HEK293 (cell line): Measurements from ENCODE around the gene ZNF775.

Source experiments
- HOXA7 ChIP-seq: sonication (generic); formaldehyde crosslinking; IDR thresholded peaks from 2 replicates; pipeline ENCODE4 v1.8.1; 2022; ENCODE audit warnings: missing genetic modification reagents, borderline replicate concordance
- KLF10 ChIP-seq: fragments of 450-650 bp; IDR thresholded peaks from 2 replicates; pipeline ENCODE4 v1.5.1; 2018; ENCODE audit warnings: missing biosample characterization, mild to moderate bottlenecking, missing genetic modification characterization
- KLF7 ChIP-seq: fragments of 450-650 bp; formaldehyde crosslinking; IDR thresholded peaks from 2 replicates; pipeline ENCODE4 v1.5.1; 2016; ENCODE audit warnings: missing biosample characterization, missing genetic modification characterization, borderline replicate concordance
- KLF8 ChIP-seq: fragments of 450-650 bp; formaldehyde crosslinking; IDR thresholded peaks from 2 replicates; pipeline ENCODE4 v1.5.1; 2016; ENCODE audit warnings: missing biosample characterization, missing genetic modification characterization
- MEIS1 ChIP-seq: sonication (generic); formaldehyde crosslinking; IDR thresholded peaks from 2 replicates; pipeline ENCODE4 v1.8.1; 2022; ENCODE audit warnings: missing genetic modification reagents, mild to moderate bottlenecking, borderline replicate concordance
- ZBTB17 ChIP-seq: fragments of 450-650 bp; formaldehyde crosslinking; IDR thresholded peaks from 2 replicates; pipeline ENCODE4 v1.5.1; 2016; ENCODE audit warnings: missing biosample characterization, missing genetic modification characterization
- ZBTB48 ChIP-seq: fragments of 450-650 bp; formaldehyde crosslinking; IDR thresholded peaks from 2 replicates; pipeline ENCODE4 v1.5.1; 2016; ENCODE audit warnings: missing biosample characterization, missing genetic modification characterization
- ZEB2 ChIP-seq: fragments of 450-650 bp; formaldehyde crosslinking; IDR thresholded peaks from 2 replicates; pipeline ENCODE4 v1.5.1; 2016; ENCODE audit warnings: missing biosample characterization, missing genetic modification characterization
- ZFP37 ChIP-seq: fragments of 450-650 bp; formaldehyde crosslinking; IDR thresholded peaks from 2 replicates; pipeline ENCODE4 v1.5.1; 2016; ENCODE audit warnings: missing biosample characterization, missing genetic modification characterization
- ZNF112 ChIP-seq: fragments of 450-650 bp; formaldehyde crosslinking; IDR thresholded peaks from 2 replicates; pipeline ENCODE4 v1.5.0; 2017; ENCODE audit warnings: missing biosample characterization, missing genetic modification characterization
- ZNF114 ChIP-seq: fragments of 450-650 bp; formaldehyde crosslinking; IDR thresholded peaks from 2 replicates; pipeline ENCODE4 v1.5.0; 2017; ENCODE audit warnings: missing biosample characterization, missing genetic modification characterization
- ZNF155 ChIP-seq: fragments of 450-650 bp; formaldehyde crosslinking; IDR thresholded peaks from 2 replicates; pipeline ENCODE4 v1.5.1; 2016; ENCODE audit warnings: missing biosample characterization, missing genetic modification characterization
- ZNF157 ChIP-seq: fragments of 450-650 bp; formaldehyde crosslinking; IDR thresholded peaks from 2 replicates; pipeline ENCODE4 v1.5.1; 2016; ENCODE audit warnings: missing biosample characterization, missing genetic modification characterization
- ZNF174 ChIP-seq: fragments of 450-650 bp; formaldehyde crosslinking; IDR thresholded peaks from 2 replicates; pipeline ENCODE4 v1.5.0; 2017; ENCODE audit warnings: missing biosample characterization, mild to moderate bottlenecking, missing genetic modification characterization
- ZNF175 ChIP-seq: fragments of 450-650 bp; formaldehyde crosslinking; IDR thresholded peaks from 2 replicates; pipeline ENCODE4 v1.5.1; 2016; ENCODE audit warnings: missing biosample characterization, missing genetic modification characterization
- ZNF239 ChIP-seq: fragments of 450-650 bp; formaldehyde crosslinking; IDR thresholded peaks from 2 replicates; pipeline ENCODE4 v1.5.1; 2016; ENCODE audit warnings: missing biosample characterization, missing genetic modification characterization
- ZNF335 ChIP-seq: fragments of 450-650 bp; formaldehyde crosslinking; conservative IDR thresholded peaks from 2 replicates; pipeline ENCODE4 v1.5.1; 2016; ENCODE audit warnings: missing biosample characterization, missing genetic modification characterization
- ZNF366 ChIP-seq: fragments of 450-650 bp; formaldehyde crosslinking; conservative IDR thresholded peaks from 2 replicates; pipeline ENCODE4 v1.5.1; 2016; ENCODE audit warnings: missing biosample characterization, missing genetic modification characterization
- ZNF391 ChIP-seq: fragments of 450-650 bp; formaldehyde crosslinking; IDR thresholded peaks from 2 replicates; pipeline ENCODE4 v1.5.1; 2016; ENCODE audit warnings: low read depth, missing biosample characterization, missing genetic modification characterization, borderline replicate concordance
- ZNF510 ChIP-seq: fragments of 450-650 bp; formaldehyde crosslinking; IDR thresholded peaks from 2 replicates; pipeline ENCODE4 v1.5.1; 2018; ENCODE audit warnings: mild to moderate bottlenecking, missing genetic modification characterization, missing biosample characterization; ENCODE audit not compliant: insufficient replicate concordance
- ZNF514 ChIP-seq: fragments of 450-650 bp; formaldehyde crosslinking; IDR thresholded peaks from 2 replicates; pipeline ENCODE4 v1.5.1; 2016; ENCODE audit warnings: missing biosample characterization, missing genetic modification characterization
- ZNF555 ChIP-seq: fragments of 450-650 bp; formaldehyde crosslinking; conservative IDR thresholded peaks from 2 replicates; pipeline ENCODE4 v1.5.1; 2017; ENCODE audit warnings: missing biosample characterization, mild to moderate bottlenecking, missing genetic modification characterization, inconsistent platforms
- ZNF560 ChIP-seq: fragments of 450-650 bp; formaldehyde crosslinking; IDR thresholded peaks from 2 replicates; pipeline ENCODE4 v1.5.1; 2017; ENCODE audit warnings: missing biosample characterization, missing genetic modification characterization, borderline replicate concordance
- ZNF561 ChIP-seq: fragments of 450-650 bp; IDR thresholded peaks from 2 replicates; pipeline ENCODE4 v1.5.1; 2018; ENCODE audit warnings: missing biosample characterization, missing genetic modification characterization, borderline replicate concordance
- ZNF623 ChIP-seq: fragments of 450-650 bp; formaldehyde crosslinking; IDR thresholded peaks from 2 replicates; pipeline ENCODE4 v1.5.1; 2016; ENCODE audit warnings: missing biosample characterization, missing genetic modification characterization
- ZNF626 ChIP-seq: fragments of 450-650 bp; sonication (Bioruptor Pico); formaldehyde crosslinking; IDR thresholded peaks from 2 replicates; pipeline ENCODE4 v1.5.1; 2018; ENCODE audit warnings: missing biosample characterization, missing genetic modification characterization, inconsistent platforms
- ZNF639 ChIP-seq: fragments of 450-650 bp; formaldehyde crosslinking; IDR thresholded peaks from 2 replicates; pipeline ENCODE4 v1.5.1; 2016; ENCODE audit warnings: missing biosample characterization, missing genetic modification characterization
- ZNF654 ChIP-seq: fragments of 450-650 bp; formaldehyde crosslinking; IDR thresholded peaks from 2 replicates; pipeline ENCODE4 v1.5.1; 2016; ENCODE audit warnings: low read depth, missing biosample characterization, missing genetic modification characterization
- ZNF658 ChIP-seq: fragments of 450-650 bp; formaldehyde crosslinking; IDR thresholded peaks from 2 replicates; pipeline ENCODE4; 2016; ENCODE audit warnings: missing biosample characterization, missing genetic modification characterization
- ZNF776 ChIP-seq: fragments of 450-650 bp; formaldehyde crosslinking; IDR thresholded peaks from 2 replicates; pipeline ENCODE4 v1.5.0; 2017; ENCODE audit warnings: missing biosample characterization, missing genetic modification characterization, borderline replicate concordance
- ZNF785 ChIP-seq: fragments of 450-650 bp; formaldehyde crosslinking; IDR thresholded peaks from 2 replicates; pipeline ENCODE4 v1.5.1; 2016; ENCODE audit warnings: missing biosample characterization, missing genetic modification characterization
- ZSCAN16 ChIP-seq: fragments of 450-650 bp; formaldehyde crosslinking; IDR thresholded peaks from 2 replicates; pipeline ENCODE4 v1.5.1; 2016; ENCODE audit warnings: missing biosample characterization, missing genetic modification characterization
- TF ChIP-seq, protein P1 (sequence below): fragments of 450-650 bp; formaldehyde crosslinking; IDR thresholded peaks from 2 replicates; pipeline ENCODE4 v1.5.1; 2016; ENCODE audit warnings: missing biosample characterization, missing genetic modification characterization
- TF ChIP-seq, protein P2 (sequence below): fragments of 450-650 bp; formaldehyde crosslinking; IDR thresholded peaks from 2 replicates; pipeline ENCODE4 v1.5.1; 2016; ENCODE audit warnings: missing biosample characterization, missing genetic modification characterization, borderline replicate concordance

ZNF775 gene

GRCh38 chr7:150360363-150361058, 18.6 kb upstream of the ZNF775 start (continued):
- TF ChIP-seq ZFP37 (tag by site-specific recombination), result no peak
- TF ChIP-seq ZNF175 (tag by site-specific recombination), result no peak
- no peak for TF ChIP-seq ZNF560 (tag by site-specific recombination)
- TF ChIP-seq, protein P1, sequence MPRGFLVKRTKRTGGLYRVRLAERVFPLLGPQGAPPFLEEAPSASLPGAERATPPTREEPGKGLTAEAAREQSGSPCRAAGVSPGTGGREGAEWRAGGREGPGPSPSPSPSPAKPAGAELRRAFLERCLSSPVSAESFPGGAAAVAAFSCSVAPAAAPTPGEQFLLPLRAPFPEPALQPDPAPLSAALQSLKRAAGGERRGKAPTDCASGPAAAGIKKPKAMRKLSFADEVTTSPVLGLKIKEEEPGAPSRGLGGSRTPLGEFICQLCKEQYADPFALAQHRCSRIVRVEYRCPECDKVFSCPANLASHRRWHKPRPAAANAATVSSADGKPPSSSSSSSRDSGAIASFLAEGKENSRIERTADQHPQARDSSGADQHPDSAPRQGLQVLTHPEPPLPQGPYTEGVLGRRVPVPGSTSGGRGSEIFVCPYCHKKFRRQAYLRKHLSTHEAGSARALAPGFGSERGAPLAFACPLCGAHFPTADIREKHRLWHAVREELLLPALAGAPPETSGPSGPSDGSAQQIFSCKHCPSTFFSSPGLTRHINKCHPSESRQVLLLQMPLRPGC (tag by site-specific recombination), result no peak
- TF ChIP-seq KLF10 (tag by site-specific recombination), result peak; percentile 4; the same call in 1 of the 2 replicates
- no peak for TF ChIP-seq HOXA7 (CRISPR knock-in tag)
- TF ChIP-seq ZEB2 (tag by site-specific recombination), result no peak; the same call in 1 of the 2 replicates
- no peak for TF ChIP-seq ZNF391
- no peak for TF ChIP-seq ZNF155
- TF ChIP-seq ZNF654 (tag by site-specific recombination), result no peak; the same call in 1 of the 2 replicates
- TF ChIP-seq ZNF639 (tag by site-specific recombination), result peak; percentile 13; the same call in 1 of the 2 replicates
- TF ChIP-seq ZNF776, result no peak
- no peak for TF ChIP-seq ZNF555 (tag by site-specific recombination)
- TF ChIP-seq ZNF561, result no peak
- TF ChIP-seq KLF8, result no peak; the same call in 1 of the 2 replicates
- TF ChIP-seq ZSCAN16 (tag by site-specific recombination), result no peak
- no peak for TF ChIP-seq ZNF157
- TF ChIP-seq ZNF114 (tag by site-specific recombination), result no peak
- TF ChIP-seq, protein P2, sequence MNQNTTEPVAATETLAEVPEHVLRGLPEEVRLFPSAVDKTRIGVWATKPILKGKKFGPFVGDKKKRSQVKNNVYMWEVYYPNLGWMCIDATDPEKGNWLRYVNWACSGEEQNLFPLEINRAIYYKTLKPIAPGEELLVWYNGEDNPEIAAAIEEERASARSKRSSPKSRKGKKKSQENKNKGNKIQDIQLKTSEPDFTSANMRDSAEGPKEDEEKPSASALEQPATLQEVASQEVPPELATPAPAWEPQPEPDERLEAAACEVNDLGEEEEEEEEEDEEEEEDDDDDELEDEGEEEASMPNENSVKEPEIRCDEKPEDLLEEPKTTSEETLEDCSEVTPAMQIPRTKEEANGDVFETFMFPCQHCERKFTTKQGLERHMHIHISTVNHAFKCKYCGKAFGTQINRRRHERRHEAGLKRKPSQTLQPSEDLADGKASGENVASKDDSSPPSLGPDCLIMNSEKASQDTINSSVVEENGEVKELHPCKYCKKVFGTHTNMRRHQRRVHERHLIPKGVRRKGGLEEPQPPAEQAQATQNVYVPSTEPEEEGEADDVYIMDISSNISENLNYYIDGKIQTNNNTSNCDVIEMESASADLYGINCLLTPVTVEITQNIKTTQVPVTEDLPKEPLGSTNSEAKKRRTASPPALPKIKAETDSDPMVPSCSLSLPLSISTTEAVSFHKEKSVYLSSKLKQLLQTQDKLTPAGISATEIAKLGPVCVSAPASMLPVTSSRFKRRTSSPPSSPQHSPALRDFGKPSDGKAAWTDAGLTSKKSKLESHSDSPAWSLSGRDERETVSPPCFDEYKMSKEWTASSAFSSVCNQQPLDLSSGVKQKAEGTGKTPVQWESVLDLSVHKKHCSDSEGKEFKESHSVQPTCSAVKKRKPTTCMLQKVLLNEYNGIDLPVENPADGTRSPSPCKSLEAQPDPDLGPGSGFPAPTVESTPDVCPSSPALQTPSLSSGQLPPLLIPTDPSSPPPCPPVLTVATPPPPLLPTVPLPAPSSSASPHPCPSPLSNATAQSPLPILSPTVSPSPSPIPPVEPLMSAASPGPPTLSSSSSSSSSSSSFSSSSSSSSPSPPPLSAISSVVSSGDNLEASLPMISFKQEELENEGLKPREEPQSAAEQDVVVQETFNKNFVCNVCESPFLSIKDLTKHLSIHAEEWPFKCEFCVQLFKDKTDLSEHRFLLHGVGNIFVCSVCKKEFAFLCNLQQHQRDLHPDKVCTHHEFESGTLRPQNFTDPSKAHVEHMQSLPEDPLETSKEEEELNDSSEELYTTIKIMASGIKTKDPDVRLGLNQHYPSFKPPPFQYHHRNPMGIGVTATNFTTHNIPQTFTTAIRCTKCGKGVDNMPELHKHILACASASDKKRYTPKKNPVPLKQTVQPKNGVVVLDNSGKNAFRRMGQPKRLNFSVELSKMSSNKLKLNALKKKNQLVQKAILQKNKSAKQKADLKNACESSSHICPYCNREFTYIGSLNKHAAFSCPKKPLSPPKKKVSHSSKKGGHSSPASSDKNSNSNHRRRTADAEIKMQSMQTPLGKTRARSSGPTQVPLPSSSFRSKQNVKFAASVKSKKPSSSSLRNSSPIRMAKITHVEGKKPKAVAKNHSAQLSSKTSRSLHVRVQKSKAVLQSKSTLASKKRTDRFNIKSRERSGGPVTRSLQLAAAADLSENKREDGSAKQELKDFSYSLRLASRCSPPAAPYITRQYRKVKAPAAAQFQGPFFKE (tag by site-specific recombination), result no peak
- no peak for TF ChIP-seq ZBTB48 (tag by site-specific recombination)
- TF ChIP-seq KLF7 (tag by site-specific recombination), result no peak
- no peak for TF ChIP-seq ZNF239 (tag by site-specific recombination)
- TF ChIP-seq ZNF626, result no peak
- no peak for TF ChIP-seq ZNF510 (tag by site-specific recombination)
- no peak for TF ChIP-seq ZNF112
- TF ChIP-seq ZNF174 (tag by site-specific recombination), result no peak
- no peak for TF ChIP-seq ZNF366 (tag by site-specific recombination)
- no peak for TF ChIP-seq ZNF335 (tag by site-specific recombination)
- TF ChIP-seq ZNF623 (tag by site-specific recombination), result no peak
- TF ChIP-seq MEIS1 (CRISPR knock-in tag), result no peak
- no peak for TF ChIP-seq ZNF785 (tag by site-specific recombination)
- no peak for TF ChIP-seq ZNF658 (tag by site-specific recombination)
- TF ChIP-seq ZBTB17, result 0 out of 2 replicates have a peak, but pooled peaks have one; percentile 9
- no peak for TF ChIP-seq ZNF514
